HepG2 (cell line): ENCODE measurements around the gene KATNB1. TPM values are rescaled to one million over a fixed set of nuclear protein-coding genes. Genes with fewer than 3 reads are reported as not detected.

ENCODE experiments used
- DZIP1 ChIP-seq: sonication (generic); formaldehyde crosslinking; IDR thresholded peaks from 2 replicates; pipeline ENCODE4 v1.5.0; 2020; ENCODE audit warnings: mild to moderate bottlenecking, missing genetic modification reagents
- FOXO1 ChIP-seq: sonication (generic); formaldehyde crosslinking; IDR thresholded peaks from 2 replicates; pipeline ENCODE4 v1.4.0; 2020; ENCODE audit warnings: missing genetic modification reagents
- GRHL1 ChIP-seq: sonication (generic); formaldehyde crosslinking; conservative IDR thresholded peaks from 2 replicates; pipeline ENCODE4 v1.8.0; 2022; ENCODE audit warnings: missing genetic modification reagents
- HMGXB4 ChIP-seq, 2 experiments: sonication (generic) in 1 of 2; formaldehyde crosslinking in 1 of 2; IDR thresholded peaks; 2 replicates each; pipeline versions ENCODE4 v1.4.0 to v1.6.1; 2018 to 2020; ENCODE audit warnings: missing genetic modification reagents in 2 of 2, borderline replicate concordance in 1 of 2, low read depth in 1 of 2, mild to moderate bottlenecking in 1 of 2, missing biosample characterization in 1 of 2
- MTA1 ChIP-seq: sonication (generic); formaldehyde crosslinking; IDR thresholded peaks from 2 replicates; pipeline ENCODE4 v1.4.0; 2020; ENCODE audit warnings: missing genetic modification reagents, mild to moderate bottlenecking, borderline replicate concordance
- MXD1 ChIP-seq: sonication (generic); formaldehyde crosslinking; IDR thresholded peaks from 2 replicates; pipeline ENCODE4 v1.4.0; 2020; ENCODE audit warnings: mild to moderate bottlenecking, missing genetic modification reagents
- NAIF1 ChIP-seq: sonication (generic); formaldehyde crosslinking; IDR thresholded peaks from 2 replicates; pipeline ENCODE4 v1.5.0; 2020; ENCODE audit warnings: mild to moderate bottlenecking, missing genetic modification reagents, borderline replicate concordance
- NFATC3 ChIP-seq: sonication (generic); formaldehyde crosslinking; IDR thresholded peaks from 2 replicates; pipeline ENCODE4 v1.5.1; 2020; ENCODE audit warnings: mild to moderate bottlenecking, missing genetic modification reagents
- NFKB2 ChIP-seq: sonication (generic); formaldehyde crosslinking; IDR thresholded peaks from 2 replicates; pipeline ENCODE4 v1.4.0; 2020; ENCODE audit warnings: missing genetic modification reagents, borderline replicate concordance
- NRL ChIP-seq: sonication (generic); formaldehyde crosslinking; IDR thresholded peaks from 2 replicates; pipeline ENCODE4 v1.5.0; 2020; ENCODE audit warnings: missing genetic modification reagents, mild to moderate bottlenecking, moderate library complexity, borderline replicate concordance
- PPARG ChIP-seq: conservative IDR thresholded peaks from 2 replicates; pipeline ENCODE4 v1.6.1; 2016; ENCODE audit warnings: missing biosample characterization, missing genetic modification reagents
- SAP130 ChIP-seq: IDR thresholded peaks from 2 replicates; pipeline ENCODE4 v1.6.1; 2016; ENCODE audit warnings: low read depth
- SETDB1 ChIP-seq: sonication (generic); formaldehyde crosslinking; IDR thresholded peaks from 2 replicates; pipeline ENCODE4 v1.5.1; 2020; ENCODE audit warnings: missing genetic modification reagents, mild to moderate bottlenecking, borderline replicate concordance
- SRF ChIP-seq: IDR thresholded peaks from 2 replicates; pipeline ENCODE4 v1.6.1; 2011; ENCODE audit warnings: mild to moderate bottlenecking, low read depth, low read length, moderate library complexity
- ZFP82 ChIP-seq: sonication (generic); formaldehyde crosslinking; IDR thresholded peaks from 2 replicates; pipeline ENCODE4 v1.5.1; 2020; ENCODE audit warnings: mild to moderate bottlenecking, missing genetic modification reagents, borderline replicate concordance
- ZMYM3 ChIP-seq: sonication (generic); formaldehyde crosslinking; IDR thresholded peaks from 2 replicates; pipeline ENCODE4 v1.5.1; 2020; ENCODE audit warnings: mild to moderate bottlenecking, missing genetic modification reagents
- ZNF350 ChIP-seq: sonication (generic); formaldehyde crosslinking; IDR thresholded peaks from 2 replicates; pipeline ENCODE4 v1.4.0; 2020; ENCODE audit warnings: mild to moderate bottlenecking, low read depth, missing genetic modification reagents, borderline replicate concordance
- ZNF383 ChIP-seq: sonication (generic); formaldehyde crosslinking; IDR thresholded peaks from 2 replicates; pipeline ENCODE4 v1.4.0; 2020; ENCODE audit warnings: missing genetic modification reagents, mild to moderate bottlenecking, borderline replicate concordance
- ZNF761 ChIP-seq: sonication (generic); formaldehyde crosslinking; conservative IDR thresholded peaks from 2 replicates; pipeline ENCODE4 v1.4.0; 2020; ENCODE audit warnings: mild to moderate bottlenecking, missing genetic modification reagents
- ZNF891 ChIP-seq: sonication (generic); formaldehyde crosslinking; IDR thresholded peaks from 2 replicates; pipeline ENCODE4 v1.5.0; 2020; ENCODE audit warnings: mild to moderate bottlenecking, missing genetic modification reagents
- ZSCAN9 ChIP-seq: IDR thresholded peaks from 2 replicates; pipeline ENCODE4 v1.6.1; 2016; ENCODE audit warnings: borderline replicate concordance
- polyA plus RNA-seq, 8 experiments: library from polyadenylated mRNA; depleted of rRNA in 3 of 8; stranded (reverse) in 7 of 8; unstranded in 1 of 8; fragments of >200 nt; fragmentation: Illumina TruSeq in 4 of 8; extraction: Trizol in 4 of 8; gene quantifications; 2 replicates each; pipeline versions ENCODE4 v1.2.1 to v1.2.3, GENCODE V29; 2011 to 2016; ENCODE audit warnings: low read depth in 4 of 8, missing spikeins in 1 of 8, mixed read lengths in 1 of 8; ENCODE audit not compliant: insufficient read depth in 1 of 8
- total RNA-seq, 5 experiments: library from RNA; depleted of rRNA; stranded (reverse); fragments of >200 nt; fragmentation: Illumina TruSeq; extraction: Trizol; gene quantifications; 2 replicates each; pipeline ENCODE4 v1.2.3, GENCODE V29; 2016; ENCODE audit warnings: low read depth in 1 of 5

Gene KATNB1
- total and polyA plus RNA-seq, 2 of the 13 experiments (the other 11 are each of a cell fraction or from before 2014, with no cell fraction given) = 31.5 to 43.5 TPM

GRCh38 chr16:57803134-57803990 lies 67.8 kb downstream of the KATNB1 start (continued):
- TF ChIP-seq SAP130 (CRISPR knock-in tag) (peak; percentile 8; the same call in 1 of the 2 replicates), ZFP82 (0 out of 2 replicates have a peak, but pooled peaks have one; percentile 8), GRHL1 (CRISPR knock-in tag) (no peak), ZNF891 (CRISPR knock-in tag) (0 out of 2 replicates have a peak, but pooled peaks have one; percentile 41), MTA1 (CRISPR knock-in tag) (no peak), ZNF383 (0 out of 2 replicates have a peak, but pooled peaks have one; percentile 64), ZSCAN9 (0 out of 2 replicates have a peak, but pooled peaks have one; percentile 25), PPARG (CRISPR knock-in tag) (peak; percentile 13; the same call in 1 of the 2 replicates), MXD1 (CRISPR knock-in tag) (0 out of 2 replicates have a peak, but pooled peaks have one; percentile 4), SRF (0 out of 2 replicates have a peak, but pooled peaks have one; percentile 23), ZNF761 (CRISPR knock-in tag) (no peak; the same call in 1 of the 2 replicates), NAIF1 (no peak), ZNF350 (peak; percentile 87; the same call in 1 of the 2 replicates), FOXO1 (CRISPR knock-in tag) (no peak; the same call in 1 of the 2 replicates), HMGXB4 (CRISPR knock-in tag; IDR thresholded peaks at IDR 0.05; ENCODE audit: borderline replicate concordance in 1 of 2, low read depth in 1 of 2) (peak in 1 of 2 experiments; percentile 63; a peak in 1 of 4 replicates), NRL (peak; percentile 24; the same call in 1 of the 2 replicates), ZMYM3 (CRISPR knock-in tag) (peak; percentile 35; the same call in 1 of the 2 replicates), DZIP1 (CRISPR knock-in tag) (no peak), NFKB2 (CRISPR knock-in tag) (0 out of 2 replicates have a peak, but pooled peaks have one; percentile 15), SETDB1 (CRISPR knock-in tag) (no peak), NFATC3 (CRISPR knock-in tag) (0 out of 2 replicates have a peak, but pooled peaks have one; percentile 4)
